GM18868 (cell line): ENCODE results near the gene C5AR1.
A peak's percentile ranks its signal among the peaks of the same experiment; 100 is the strongest.
"Not testable (repeated sequence)": the region's sequence is repeated elsewhere in the genome, so short reads cannot be mapped to it uniquely, and the experiment has no call there.

Source experiments
- ATAC-seq: cut with Tn5 transposase; IDR thresholded peaks from one replicate; pipeline ENCODE4 v1.9.1; 2021; ENCODE audit warnings: mild to moderate bottlenecking, moderate library complexity; ENCODE audit not compliant: unreplicated experiment

C5AR1 gene

DNA sequence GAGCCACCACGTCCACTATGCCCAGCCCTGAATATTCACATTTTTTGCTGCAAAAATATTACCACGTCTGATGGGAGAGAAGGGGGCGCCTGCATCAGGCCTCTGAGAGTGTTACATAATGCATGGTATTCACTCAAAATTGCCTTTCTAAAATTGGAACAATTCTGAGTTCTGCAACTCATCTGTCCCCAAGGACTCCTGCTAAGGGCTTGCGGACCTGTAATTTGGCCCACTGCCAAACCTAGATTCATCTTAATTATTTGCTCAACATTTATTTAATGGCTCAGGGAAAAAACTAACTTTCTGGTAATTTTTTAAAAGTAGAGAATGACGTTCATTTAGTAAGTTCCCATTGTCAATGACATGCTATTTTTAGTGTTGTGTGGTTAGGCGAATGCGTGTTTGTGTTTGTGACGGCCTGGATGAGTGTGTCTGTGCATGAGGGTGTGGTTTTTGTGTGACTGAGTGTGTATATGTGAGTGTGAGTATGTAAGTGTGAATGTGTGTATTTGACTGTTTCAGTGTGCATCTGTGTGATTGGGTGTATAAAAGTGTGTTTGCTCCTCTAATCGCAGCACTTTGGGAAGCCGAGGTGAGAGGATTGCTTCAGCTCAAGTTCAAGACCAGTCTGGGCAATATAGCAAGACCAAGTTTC is 26.1 kb upstream of the C5AR1 start:
- ATAC-seq = no peak

DNA sequence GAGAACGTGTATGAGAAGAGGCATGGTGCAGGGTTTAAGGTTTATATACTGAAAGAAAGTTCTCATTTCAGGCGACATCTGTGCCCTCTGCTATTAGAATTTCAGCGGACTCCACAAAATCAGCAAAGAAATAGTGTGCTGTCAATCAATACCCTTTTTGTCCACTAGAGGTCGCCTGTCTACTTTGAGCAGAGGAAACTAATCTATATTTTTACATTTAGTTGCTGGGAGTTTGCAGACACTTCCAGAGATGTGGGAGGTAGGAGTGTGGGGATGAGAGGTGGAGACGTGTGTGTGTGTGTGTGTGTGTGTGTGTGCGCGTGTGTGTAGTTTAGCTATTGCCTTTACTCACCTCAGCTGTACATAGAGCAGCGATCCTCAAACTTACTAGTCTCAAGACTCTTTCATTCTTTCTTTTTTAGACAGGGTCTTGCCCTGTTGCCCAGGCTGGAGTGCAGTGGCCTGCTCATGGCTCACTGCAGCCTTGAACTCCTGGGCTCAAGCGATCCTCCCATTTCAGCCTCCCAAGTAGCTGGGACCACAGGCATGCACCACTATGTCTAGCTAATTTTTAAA is 25.2 kb upstream of the C5AR1 start:
- no peak for ATAC-seq

DNA sequence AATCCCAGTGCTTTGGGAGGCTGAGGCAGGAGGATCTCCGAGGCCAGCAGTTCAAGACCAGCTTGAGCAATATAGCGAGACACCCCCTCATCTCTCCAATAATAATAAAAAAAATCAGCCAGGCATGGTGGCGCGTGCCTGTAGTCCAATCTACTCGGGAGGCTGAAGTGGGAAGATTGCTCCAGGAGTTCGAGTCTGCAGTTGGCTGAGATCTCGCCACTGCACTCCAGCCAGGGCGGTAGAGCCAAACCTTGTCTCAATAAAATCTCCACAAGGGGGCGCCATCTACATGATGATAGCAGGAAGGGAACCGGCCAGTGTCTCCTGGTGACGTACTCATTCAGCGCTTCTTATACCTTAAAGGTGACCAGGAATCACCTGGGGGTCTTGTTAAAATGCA is 13.6 kb upstream of the C5AR1 start:
- ATAC-seq = no peak

DNA sequence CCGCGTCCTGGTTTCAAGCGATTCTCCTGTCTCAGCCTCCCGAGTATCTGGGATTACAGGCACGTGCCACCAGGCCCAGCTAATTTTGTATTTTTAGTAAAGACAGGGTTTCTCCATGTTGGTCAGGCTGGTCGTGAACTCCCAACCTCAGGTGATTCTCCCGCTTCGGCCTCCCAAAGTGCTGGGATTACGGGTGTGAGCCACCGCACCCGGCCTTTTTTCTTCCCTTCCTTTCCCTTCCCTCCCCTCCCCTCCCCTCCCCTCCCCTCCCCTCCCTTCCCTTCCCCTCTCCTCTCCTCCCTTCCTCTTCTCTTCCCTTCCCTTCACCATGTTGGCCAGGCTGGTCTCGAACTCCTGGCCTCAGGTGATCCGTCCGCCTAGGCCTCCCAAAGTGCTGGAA is 8.8 kb upstream of the C5AR1 start:
- ATAC-seq = not testable (repeated sequence)

DNA sequence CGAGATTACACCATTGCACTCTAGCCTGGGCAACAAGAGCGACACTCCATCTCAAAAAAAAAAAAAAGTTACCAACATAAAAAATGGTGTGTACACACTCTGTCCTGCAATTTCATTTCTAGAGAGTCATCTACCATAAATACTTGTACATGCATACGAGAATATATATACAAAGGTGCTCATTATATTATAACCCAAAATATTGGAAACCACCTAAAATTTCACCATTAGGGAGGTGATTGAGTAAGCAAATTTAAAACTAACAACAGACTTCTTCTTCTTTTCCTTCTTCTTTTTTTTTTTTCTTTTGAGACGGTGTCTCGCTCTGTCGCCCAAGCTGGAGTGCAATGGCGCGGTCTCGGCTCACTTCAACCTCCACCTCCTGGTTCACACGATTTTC is 7.4 kb upstream of the C5AR1 start:
- ATAC-seq = no peak

DNA sequence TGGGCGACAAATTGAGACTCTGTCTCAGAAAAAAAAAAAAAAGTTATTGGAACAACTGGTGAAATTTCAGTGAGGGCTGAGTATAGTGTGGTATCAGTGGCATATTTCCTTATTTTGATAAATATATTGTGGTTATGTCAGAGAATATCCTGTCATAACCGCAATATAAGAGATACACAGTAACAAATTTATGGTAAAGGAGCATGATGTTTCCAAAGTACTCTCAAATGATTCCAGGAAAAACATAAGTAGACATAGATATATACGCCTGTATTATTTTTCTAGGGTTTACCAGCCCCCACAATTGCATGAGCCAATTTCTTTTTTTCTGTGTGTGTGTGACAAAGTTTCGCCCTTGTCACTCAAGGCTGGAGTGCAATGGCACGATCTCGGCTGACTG is 5.7 kb upstream of the C5AR1 start:
- ATAC-seq = no peak

DNA sequence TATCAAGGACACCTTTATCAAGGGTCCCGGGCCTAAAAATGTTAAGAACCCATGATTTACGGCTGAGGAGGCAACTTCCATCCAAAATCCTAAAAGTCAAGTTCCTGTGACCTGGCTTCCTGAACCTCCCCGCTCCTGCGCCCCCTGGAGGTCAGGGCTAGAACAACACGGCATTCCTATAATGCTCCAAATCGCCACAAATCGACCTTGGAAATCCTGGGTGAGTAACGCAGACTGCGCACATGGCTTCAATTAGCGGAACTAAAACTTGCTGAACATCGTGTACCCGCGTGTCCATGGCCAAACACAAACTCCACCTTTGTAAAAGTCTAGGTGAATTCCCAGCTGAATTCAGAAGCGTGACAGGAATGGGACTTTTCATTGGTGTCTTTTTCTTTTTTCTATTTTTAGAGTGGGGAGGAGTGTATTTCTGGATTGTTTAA is 4.3 kb upstream of the C5AR1 start:
- no peak for ATAC-seq

DNA sequence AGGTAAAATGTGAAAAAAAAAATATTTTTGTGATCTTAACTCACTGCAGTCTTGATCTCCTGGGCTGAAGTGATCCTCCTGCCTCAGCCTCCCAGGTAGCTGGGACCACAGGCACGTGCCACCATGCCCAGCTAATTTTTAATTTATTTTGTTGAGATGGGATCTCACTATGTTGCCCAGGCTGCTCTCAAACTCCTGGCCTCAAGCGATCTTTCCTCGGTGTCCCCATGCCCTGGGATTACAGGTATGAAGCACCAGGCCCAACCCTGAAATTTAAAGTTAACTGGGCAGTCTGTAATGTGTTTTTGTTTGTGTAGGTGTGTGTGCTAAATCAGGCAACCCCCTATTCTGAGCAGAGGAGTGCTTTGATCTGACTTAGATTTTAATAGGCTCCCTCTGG is 3.4 kb upstream of the C5AR1 start:
- ATAC-seq = no peak

DNA sequence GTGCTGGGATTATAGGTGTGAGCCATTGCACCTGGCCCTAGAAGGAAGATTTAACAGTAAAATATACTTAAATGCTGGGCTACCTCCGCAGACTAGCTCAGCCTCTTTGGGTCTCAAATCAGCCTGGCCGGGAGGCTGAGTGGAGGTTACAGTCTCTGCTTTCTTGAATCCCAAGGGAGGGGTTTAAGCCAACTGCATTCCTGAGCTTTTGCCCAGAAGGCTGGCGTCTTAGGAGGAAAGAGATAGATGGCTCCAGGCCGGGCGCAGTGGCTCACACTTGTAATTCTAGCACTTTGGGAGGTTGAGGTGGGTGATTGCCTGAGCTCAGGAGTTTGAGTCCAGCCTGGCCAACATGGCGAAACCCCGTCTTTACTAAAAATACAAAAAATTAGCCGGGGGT is 623 bp upstream of the C5AR1 start:
- ATAC-seq = no peak

DNA sequence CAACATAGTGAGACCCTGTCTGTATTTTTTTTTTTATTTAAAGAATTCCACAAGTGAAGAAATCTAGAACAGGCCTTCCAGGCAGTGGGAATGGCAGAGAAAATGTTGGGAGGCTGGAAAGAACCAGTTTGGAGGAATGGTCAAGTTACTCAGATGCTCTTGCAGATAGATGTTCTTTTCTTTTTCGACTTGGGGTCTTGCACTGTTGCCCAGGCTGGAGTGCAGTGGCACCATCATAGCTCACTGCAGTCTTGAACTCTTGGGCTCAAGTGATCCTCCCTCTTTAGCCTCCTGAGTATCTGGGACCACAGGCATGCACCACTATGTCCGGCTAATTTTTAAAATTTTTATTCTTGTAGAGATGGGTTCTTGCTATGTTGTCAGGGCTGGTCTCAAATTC is 662 bp downstream of the C5AR1 start:
- ATAC-seq = no peak

DNA sequence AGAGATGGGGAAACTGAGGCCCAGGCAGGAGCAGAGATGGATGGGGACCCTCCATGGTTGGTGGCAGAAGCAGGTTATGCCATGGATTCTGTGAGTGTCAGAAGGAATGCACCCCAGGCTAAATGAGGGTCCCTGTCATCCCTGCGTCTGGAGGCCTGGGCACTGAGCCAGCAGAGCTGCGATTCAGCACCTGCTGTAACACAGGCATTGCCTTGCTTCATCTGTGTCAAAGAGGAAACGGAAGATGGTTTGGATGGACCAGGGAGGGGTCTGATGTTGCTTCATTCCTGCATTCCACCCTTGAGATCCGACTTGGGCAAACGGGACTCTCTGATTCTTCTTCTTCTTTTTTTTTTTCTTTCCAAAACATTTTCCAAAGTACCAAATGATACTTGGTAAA is 1.2 kb downstream of the C5AR1 start:
- no peak for ATAC-seq

DNA sequence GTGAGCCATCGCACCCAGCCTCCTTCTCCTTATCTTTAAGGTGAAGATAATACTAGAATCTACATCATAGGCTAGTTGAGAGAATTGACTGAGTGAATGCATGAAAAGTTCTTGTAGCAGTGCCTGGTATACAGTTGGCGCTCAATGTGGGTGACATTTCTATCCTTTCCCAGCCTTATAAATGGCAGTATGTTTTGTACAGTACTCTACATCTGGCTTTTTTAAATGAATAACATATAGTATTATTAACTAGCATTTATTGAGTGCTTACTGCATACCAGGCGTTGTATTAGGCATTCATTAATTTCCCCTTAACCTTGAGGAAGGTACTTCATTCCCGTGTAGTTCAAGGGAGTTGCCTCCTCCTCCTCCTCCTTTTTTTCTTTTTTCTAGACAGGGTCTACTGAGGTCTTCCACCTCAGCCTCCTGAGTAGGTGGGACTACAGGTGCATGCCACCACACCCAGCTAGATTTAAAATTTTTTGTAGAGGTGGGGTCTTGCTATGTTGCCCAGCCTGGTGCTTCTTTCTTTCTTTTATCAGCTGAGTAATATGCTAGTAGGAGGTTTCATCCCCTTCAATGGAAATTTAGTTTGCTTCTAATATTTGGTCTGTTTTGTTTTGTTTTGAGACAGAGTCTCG is 2.8 kb downstream of the C5AR1 start:
- ATAC-seq = no peak

DNA sequence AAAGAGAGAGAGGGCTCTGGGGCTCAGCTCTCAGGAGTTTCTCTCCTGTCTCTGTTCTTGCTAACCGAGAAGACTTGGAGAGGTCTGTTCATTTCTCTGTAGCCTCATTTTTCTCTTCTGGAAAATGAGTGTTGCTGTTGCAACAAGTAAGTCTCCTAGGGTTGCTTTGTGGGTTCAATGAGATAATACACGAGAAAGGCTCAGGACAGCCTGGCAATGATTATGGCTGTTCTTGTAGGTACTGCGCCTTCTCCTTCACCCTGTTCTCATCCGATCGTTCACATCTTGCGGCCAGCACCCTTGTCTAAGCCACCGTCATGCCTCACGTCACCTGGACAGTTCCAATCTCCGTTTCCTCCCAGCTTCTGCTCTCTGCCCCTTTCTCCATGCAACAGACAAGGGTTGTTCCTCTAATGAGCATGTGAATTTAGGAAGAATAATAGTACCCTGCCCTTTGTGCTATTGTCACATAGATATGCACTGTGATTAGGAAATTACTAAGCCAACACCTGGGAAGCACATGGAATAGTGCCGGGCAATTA is 4.2 kb downstream of the C5AR1 start:
- no peak for ATAC-seq

DNA sequence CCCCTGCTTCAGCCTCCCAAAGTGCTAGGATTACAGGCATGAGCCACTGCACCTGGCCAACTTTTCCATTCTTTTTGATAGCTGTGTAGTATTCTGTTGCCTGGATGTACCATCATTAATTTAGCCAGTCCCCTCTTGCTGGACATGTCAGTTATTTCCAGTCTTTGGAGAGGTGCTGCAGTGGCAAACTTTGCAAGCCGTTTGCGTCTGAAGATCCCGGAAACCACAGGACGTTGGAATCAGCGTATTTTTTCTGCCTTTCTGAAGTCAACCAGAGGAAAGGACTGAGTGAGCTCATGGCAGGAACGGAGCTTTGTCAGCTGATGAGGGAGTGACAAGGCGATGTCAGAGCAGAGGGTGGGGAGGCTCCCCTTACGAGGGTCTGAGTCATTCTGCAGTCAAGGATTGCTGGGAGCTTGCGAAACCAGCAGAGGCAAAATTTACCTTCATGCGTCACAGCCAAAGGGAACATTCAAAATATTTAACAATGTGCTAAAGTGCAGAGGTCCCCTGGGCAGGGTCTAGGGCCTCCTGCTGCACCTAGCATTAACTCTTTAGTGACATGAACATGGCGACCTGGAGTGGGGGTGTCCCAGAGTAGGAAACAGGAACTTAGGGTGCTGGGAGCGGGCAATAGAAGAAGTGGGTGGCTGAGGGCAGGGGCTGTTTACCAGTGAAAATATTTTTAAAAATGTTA is 5.6 kb downstream of the C5AR1 start:
- peak; percentile 48 for ATAC-seq

DNA sequence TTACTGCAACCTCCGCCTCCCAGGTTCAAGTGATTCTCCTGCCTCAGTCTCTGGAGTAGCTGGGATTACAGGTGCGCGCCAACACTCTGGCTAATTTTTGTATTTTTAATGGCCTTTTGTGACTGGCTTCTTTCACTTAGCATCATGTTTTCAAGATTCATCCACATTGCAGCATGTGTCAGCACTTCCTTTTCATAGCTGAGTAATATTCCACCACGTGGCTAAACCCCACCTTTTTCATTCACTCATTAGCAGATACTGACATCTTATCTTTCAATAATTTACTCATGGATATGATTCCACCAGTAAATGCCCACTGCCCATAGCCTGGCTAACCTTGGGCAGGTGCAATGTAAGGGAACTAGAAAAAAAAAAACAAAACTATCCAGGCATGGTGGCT is 6.9 kb downstream of the C5AR1 start:
- no peak for ATAC-seq

DNA sequence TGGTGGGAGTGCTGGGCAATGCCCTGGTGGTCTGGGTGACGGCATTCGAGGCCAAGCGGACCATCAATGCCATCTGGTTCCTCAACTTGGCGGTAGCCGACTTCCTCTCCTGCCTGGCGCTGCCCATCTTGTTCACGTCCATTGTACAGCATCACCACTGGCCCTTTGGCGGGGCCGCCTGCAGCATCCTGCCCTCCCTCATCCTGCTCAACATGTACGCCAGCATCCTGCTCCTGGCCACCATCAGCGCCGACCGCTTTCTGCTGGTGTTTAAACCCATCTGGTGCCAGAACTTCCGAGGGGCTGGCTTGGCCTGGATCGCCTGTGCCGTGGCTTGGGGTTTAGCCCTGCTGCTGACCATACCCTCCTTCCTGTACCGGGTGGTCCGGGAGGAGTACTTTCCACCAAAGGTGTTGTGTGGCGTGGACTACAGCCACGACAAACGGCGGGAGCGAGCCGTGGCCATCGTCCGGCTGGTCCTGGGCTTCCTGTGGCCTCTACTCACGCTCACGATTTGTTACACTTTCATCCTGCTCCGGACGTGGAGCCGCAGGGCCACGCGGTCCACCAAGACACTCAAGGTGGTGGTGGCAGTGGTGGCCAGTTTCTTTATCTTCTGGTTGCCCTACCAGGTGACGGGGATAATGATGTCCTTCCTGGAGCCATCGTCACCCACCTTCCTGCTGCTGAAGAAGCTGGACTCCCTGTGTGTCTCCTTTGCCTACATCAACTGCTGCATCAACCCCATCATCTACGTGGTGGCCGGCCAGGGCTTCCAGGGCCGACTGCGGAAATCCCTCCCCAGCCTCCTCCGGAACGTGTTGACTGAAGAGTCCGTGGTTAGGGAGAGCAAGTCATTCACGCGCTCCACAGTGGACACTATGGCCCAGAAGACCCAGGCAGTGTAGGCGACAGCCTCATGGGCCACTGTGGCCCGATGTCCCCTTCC is 10.5 kb downstream of the C5AR1 start:
- ATAC-seq = no peak

DNA sequence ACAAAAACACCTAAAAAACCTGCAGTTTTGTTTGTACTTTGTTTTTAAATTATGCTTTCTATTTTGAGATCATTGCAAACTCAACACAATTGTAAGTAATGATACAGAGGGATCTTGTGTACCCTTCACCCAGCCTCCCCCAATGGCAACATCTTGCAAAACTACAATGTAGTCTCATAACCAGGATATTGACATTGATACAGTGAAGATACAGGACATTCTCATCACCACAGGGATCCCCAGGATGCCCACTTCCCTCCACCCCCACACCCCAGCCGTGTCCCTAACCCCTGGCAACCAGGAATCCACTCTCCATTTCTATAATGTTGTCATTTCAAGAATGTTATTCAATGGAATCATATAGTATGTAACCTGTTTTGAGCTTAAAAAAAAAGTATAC is 12.0 kb downstream of the C5AR1 start:
- ATAC-seq = no peak

DNA sequence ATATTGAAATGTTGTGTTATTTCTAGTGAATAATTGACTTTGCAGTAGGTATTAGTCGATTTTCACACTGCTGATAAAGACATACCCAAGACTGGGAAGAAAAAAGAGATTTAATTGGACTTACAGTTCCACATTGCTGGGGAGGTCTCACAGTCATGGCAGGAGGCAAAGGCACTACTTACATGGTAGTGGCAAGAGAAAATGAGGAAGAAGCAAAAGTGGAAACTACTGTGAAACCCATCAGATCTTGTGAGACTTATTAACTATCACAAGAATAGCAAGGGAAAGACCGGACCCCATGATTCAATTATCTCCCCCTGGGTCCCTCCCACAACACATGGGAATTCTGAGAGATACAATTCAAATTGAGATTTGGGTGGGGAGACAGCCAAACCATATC is 12.4 kb downstream of the C5AR1 start:
- no peak for ATAC-seq

DNA sequence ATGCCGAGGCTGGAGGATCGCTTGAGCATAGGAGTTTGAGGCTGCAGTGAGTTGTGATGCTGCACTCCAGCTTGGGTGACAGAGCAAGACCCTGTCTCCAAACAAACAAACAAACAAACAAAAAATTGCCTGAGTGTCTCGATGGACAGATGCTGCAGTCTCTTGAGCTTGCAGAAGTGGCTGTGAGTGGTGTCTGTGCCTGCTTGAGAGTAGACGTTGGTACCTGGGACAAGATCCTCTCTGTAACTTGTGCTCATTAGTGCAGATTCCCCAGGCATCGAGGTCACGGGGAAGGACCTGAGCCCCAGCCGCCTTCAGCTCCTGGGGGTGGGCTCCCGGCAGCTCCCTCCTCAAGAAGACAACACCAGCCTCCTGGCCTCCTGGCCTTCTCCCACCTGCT is 13.7 kb downstream of the C5AR1 start:
- ATAC-seq = no peak

DNA sequence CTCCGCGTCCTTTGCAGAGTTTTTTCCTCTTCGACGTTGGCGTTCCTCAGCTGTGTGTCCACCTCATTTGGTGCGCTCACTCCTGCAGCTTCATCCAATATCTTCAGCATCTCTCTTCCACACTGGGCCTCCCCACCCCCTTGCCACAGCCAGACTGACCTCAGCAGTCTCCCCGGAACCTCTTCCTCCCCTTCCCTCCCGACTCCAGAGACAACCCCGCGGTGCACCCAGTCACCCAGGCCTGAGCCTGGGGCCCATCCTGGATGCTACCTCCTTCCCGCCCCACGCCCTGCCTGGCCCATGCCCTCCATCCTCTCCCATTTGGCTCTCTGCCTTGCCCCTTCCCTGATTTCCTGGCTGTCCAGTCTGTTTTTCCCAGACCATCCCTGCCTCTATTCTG is 14.2 kb downstream of the C5AR1 start:
- no peak for ATAC-seq

DNA sequence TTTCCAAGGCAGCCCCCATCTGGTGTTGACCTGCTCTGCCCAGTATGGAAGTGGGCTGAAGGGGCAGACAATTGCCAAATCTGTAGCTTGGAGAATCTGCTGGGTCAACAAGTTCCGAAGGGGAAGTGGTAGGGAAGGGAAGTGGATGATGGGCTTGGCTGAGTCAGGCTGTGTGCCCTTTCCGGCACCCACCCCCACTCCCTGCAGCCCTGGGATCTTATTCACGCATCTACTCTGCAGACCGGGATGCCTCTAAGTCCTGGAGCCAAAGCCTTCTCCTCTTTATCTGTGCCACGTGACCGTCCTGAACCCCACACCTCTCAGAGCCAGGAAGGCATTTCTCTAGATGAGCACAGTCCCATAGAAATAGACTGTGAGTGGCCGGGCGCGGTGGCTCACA is 14.8 kb downstream of the C5AR1 start:
- ATAC-seq = no peak
